Gastroesophageal sphincter (tissue), 4 donors: ENCODE measurements around the gene EIPR1. TPM values are rescaled to one million over a fixed set of nuclear protein-coding genes. Genes with fewer than 3 reads are reported as not detected.

ENCODE experiments used
- ATAC-seq: fragments of 150-250 bp; one replicate; pipeline ENCODE4 v1.9.1; 2016; ENCODE audit warnings: mild to moderate bottlenecking, moderate library complexity
- H3K27ac ChIP-seq, 4 donors: fragments of 200-600 bp; sonication (generic) in 3 of 4; 1 replicate in 3 of 4; 2 replicates in 1 of 4; pipeline ENCODE4 v1.5.1; 2016 to 2019
- H3K27me3 ChIP-seq: fragments of 200-600 bp; sonication (generic); one replicate; pipeline ENCODE4 v1.5.1; 2019
- H3K36me3 ChIP-seq, 2 donors: fragments of 200-600 bp; sonication (generic); one replicate each; pipeline ENCODE4 v1.5.1; 2019; ENCODE audit warnings: control low read depth in 1 of 2
- H3K4me1 ChIP-seq, 3 donors: fragments of 200-600 bp; sonication (generic); 1 replicate in 2 of 3; 2 replicates in 1 of 3; pipeline ENCODE4 v1.5.1; 2016 to 2019; ENCODE audit warnings: control low read depth in 2 of 3
- H3K4me3 ChIP-seq, 2 donors: fragments of 200-600 bp; sonication (generic); one replicate each; pipeline ENCODE4 v1.5.1; 2019; ENCODE audit warnings: mild to moderate bottlenecking in 1 of 2, moderate library complexity in 1 of 2
- H3K9me3 ChIP-seq, 3 donors: fragments of 200-600 bp; sonication (generic); one replicate each; pipeline ENCODE4 v1.5.1; 2017 to 2019; ENCODE audit warnings: control low read depth in 2 of 3
- CTCF ChIP-seq, 4 experiments: fragments of 200-600 bp in 2 of 4; fragments of 450-650 bp in 2 of 4; sonication (generic) in 1 of 4; IDR thresholded peaks; one replicate each; pipeline ENCODE4 v1.5.1; 2017 to 2019; ENCODE audit warnings: antibody characterized with exemption in 4 of 4, mild to moderate bottlenecking in 2 of 4, moderate library complexity in 2 of 4
- EP300 ChIP-seq: sonication (generic); formaldehyde crosslinking; IDR thresholded peaks from one replicate; pipeline ENCODE4 v1.6.1; 2017; ENCODE audit warnings: antibody characterized with exemption, mild to moderate bottlenecking
- POLR2A ChIP-seq, 2 donors: fragments of 450-650 bp; IDR thresholded peaks; one replicate each; pipeline ENCODE4 v1.6.1; 2017; ENCODE audit warnings: antibody characterized with exemption in 2 of 2, mild to moderate bottlenecking in 2 of 2, moderate library complexity in 1 of 2
- POLR2AphosphoS5 ChIP-seq: sonication (generic); formaldehyde crosslinking; IDR thresholded peaks from one replicate; pipeline ENCODE4 v1.6.1; 2017; ENCODE audit warnings: antibody characterized with exemption
- WGBS, 2 donors: methylation state at CpG; one replicate each; pipeline ENCODE4 v1.1.5; 2018; ENCODE audit warnings: low coverage in 1 of 2; 5-methylcytosine and 5-hydroxymethylcytosine counted together
- total RNA-seq, 4 donors: library from RNA; depleted of rRNA; stranded (reverse); fragments of >200 nt; gene quantifications; one replicate each; pipeline ENCODE4 v1.1.0, GENCODE V29; 2016

The EIPR1 gene
- total RNA-seq, 4 donors from 2014 or later: 11.3 to 26.8 (median 22.2) TPM

GRCh38 chr2:3332133-3332532 is 45.5 kb downstream of the EIPR1 start:
- no peak overlapping the region for H3K27ac ChIP-seq
- no peaks in the 10 kb centered on the region for H3K9me3 ChIP-seq
- WGBS, 2 donors: 83 to 91% methylated on average over 6 to 8 of the region's 8 CpGs
- H3K4me3 ChIP-seq: no peak overlapping the region
- no peaks in the 10 kb centered on the region for H3K27me3 ChIP-seq
- H3K4me1 ChIP-seq: peaks cover 0 to 7% (median 0%) of the 10 kb centered on the region in 3 donors
- ATAC-seq: no peak
- peaks cover 0 to 42% of the 10 kb centered on the region in 2 donors for H3K36me3 ChIP-seq
- TF ChIP-seq EP300: no peak
- TF ChIP-seq POLR2AphosphoS5: no peak
- no peak for TF ChIP-seq CTCF (IDR thresholded peaks at IDR 0.05)
- TF ChIP-seq POLR2A (IDR thresholded peaks at IDR 0.05): no peak

- 93 to 100% methylated on average over 1 to 3 of the region's 5 CpGs for WGBS, 2 donors
- Histone ChIP-seq H3K36me3 (peaks cover 0 to 29% of the 10 kb centered on the region in 2 donors), H3K9me3 (no peaks in the 10 kb centered on the region), H3K27me3 (no peaks in the 10 kb centered on the region), H3K4me3 (no peak overlapping the region), H3K4me1 (no peaks in the 10 kb centered on the region), H3K27ac (no peak overlapping the region)
- no peak for ATAC-seq
- TF ChIP-seq EP300 (no peak), POLR2AphosphoS5 (no peak), CTCF (IDR thresholded peaks at IDR 0.05) (no peak), POLR2A (IDR thresholded peaks at IDR 0.05) (no peak)
Measured at GRCh38 chr2:3329491-3329890, 48.1 kb downstream of the EIPR1 start.

GRCh38 chr2:3326871-3327270 is 50.7 kb downstream of the EIPR1 start:
- H3K27ac ChIP-seq: no peak overlapping the region
- no peaks in the 10 kb centered on the region for H3K27me3 ChIP-seq
- H3K4me1 ChIP-seq: no peaks in the 10 kb centered on the region
- peaks cover 0 to 22% of the 10 kb centered on the region in 2 donors for H3K36me3 ChIP-seq
- TF ChIP-seq POLR2A (IDR thresholded peaks at IDR 0.05) (no peak), CTCF (IDR thresholded peaks at IDR 0.05) (no peak), EP300 (no peak), POLR2AphosphoS5 (no peak)
- H3K4me3 ChIP-seq: no peak overlapping the region
- 89 to 94% methylated on average over 2 to 3 of the region's 15 CpGs for WGBS, 2 donors
- no peaks in the 10 kb centered on the region for H3K9me3 ChIP-seq
- ATAC-seq: no peak

GRCh38 chr2:3326182-3326537 is 51.5 kb downstream of the EIPR1 start:
- no peak for TF ChIP-seq CTCF (IDR thresholded peaks at IDR 0.05)
- TF ChIP-seq POLR2A (IDR thresholded peaks at IDR 0.05): no peak
- no peak for TF ChIP-seq POLR2AphosphoS5
- no peak for TF ChIP-seq EP300
- no peak overlapping the region for H3K4me3 ChIP-seq
- no peak overlapping the region for H3K27ac ChIP-seq
- H3K9me3 ChIP-seq: no peaks in the 10 kb centered on the region
- H3K27me3 ChIP-seq: no peaks in the 10 kb centered on the region
- H3K36me3 ChIP-seq: peaks cover 0 to 22% of the 10 kb centered on the region in 2 donors
- H3K4me1 ChIP-seq: no peaks in the 10 kb centered on the region
- no peak for ATAC-seq
- whole genome bisulfite sequencing, 2 donors: 96 to 100% methylated on average over 4 to 5 of the region's 7 CpGs

- Histone ChIP-seq H3K9me3 (no peaks in the 10 kb centered on the region), H3K36me3 (peaks cover 0 to 16% of the 10 kb centered on the region in 2 donors), H3K27me3 (no peaks in the 10 kb centered on the region), H3K4me1 (no peaks in the 10 kb centered on the region), H3K4me3 (no peak overlapping the region), H3K27ac (no peak overlapping the region)
- no peak for ATAC-seq
- 89% methylated on average over 7 of the region's 11 CpGs; no CpG with 5 or more reads in 1 of the 2 donors for WGBS, 2 donors
- TF ChIP-seq POLR2A (IDR thresholded peaks at IDR 0.05) (no peak), EP300 (no peak), CTCF (IDR thresholded peaks at IDR 0.05) (no peak), POLR2AphosphoS5 (no peak)
Measured at GRCh38 chr2:3325458-3326181, 52.0 kb downstream of the EIPR1 start.
